ENCODE data around the gene CCNA2. TPM values are rescaled to one million over a fixed set of nuclear protein-coding genes. Genes with fewer than 3 reads are reported as not detected.

Gene CCNA2
- total and polyA plus RNA-seq, 2 experiments from 2014 or later, result 16.0 to 129 TPM

DNA sequence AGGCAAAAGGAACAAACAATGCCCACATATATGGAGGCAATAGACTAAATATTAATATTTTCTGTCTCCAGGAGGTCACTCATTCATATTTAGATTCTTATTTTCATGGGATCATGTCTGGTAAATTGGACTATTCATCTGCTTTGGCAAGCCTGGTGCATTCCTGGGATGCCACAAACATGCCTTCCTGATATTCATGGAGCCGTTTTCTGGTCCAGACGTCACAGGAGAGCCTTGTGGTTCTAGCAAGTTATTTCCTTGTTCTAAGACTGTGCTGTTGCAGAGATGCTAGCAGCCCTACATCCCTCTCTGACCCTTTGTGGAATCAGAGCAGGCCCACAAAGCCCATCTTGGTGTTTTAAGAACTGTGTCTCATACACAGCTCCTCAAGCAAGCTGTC lies 38.7 kb downstream of the CCNA2 start:
- Histone ChIP-seq H3K4me1 (ENCODE audit: low read depth) (no peaks in the 10 kb centered on the region), H3K4me3 (no peak overlapping the region), H3K27ac (no peak overlapping the region), H3K9me3 (ENCODE audit: low read depth) (no peaks in the 10 kb centered on the region), H3K27me3 (peaks cover 11% of the 10 kb centered on the region), H3K36me3 (no peaks in the 10 kb centered on the region)
- TF ChIP-seq CTCF (IDR thresholded peaks at IDR 0.05; ENCODE audit: low read depth, low read length), result no peak
- DNase-seq (ENCODE audit: low read depth in 1 of 2, low spot score in 1 of 2), result peak in 1 of 2 donors; percentile 98

DNA sequence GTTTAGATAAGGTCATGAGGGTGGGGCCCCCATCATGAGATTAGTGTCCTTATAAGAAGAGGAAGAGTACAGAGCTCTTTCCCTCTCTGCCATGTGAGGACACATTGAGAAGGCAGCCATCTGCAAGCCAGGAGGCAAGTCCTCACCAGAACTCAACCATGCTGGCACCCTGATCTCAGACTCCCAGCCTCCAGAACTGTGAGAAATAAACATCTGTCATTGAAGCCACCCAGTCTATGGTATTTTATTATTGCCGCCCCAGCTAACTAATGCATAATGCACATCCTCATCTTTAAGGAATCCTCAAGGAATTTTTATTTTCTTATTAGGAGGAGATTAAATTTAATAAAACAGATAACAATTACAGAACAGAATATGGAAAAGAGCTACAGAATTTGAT lies 39.3 kb downstream of the CCNA2 start:
- no peak overlapping the region for H3K27ac ChIP-seq
- H3K36me3 ChIP-seq, result no peaks in the 10 kb centered on the region
- no peaks in the 10 kb centered on the region for H3K9me3 ChIP-seq (ENCODE audit: low read depth)
- DNase-seq (ENCODE audit: low read depth in 1 of 2, low spot score in 1 of 2), result no peak
- no peak overlapping the region for H3K4me3 ChIP-seq
- TF ChIP-seq CTCF (IDR thresholded peaks at IDR 0.05; ENCODE audit: low read depth, low read length), result no peak
- H3K4me1 ChIP-seq (ENCODE audit: low read depth), result no peaks in the 10 kb centered on the region
- peaks cover 5% of the 10 kb centered on the region for H3K27me3 ChIP-seq

- Histone ChIP-seq H3K27ac (no peak overlapping the region), H3K27me3 (peaks cover 4% of the 10 kb centered on the region), H3K4me1 (ENCODE audit: low read depth) (no peaks in the 10 kb centered on the region), H3K36me3 (no peaks in the 10 kb centered on the region), H3K4me3 (no peak overlapping the region), H3K9me3 (ENCODE audit: low read depth) (no peaks in the 10 kb centered on the region)
- DNase-seq (ENCODE audit: low read depth in 1 of 2, low spot score in 1 of 2), result no peak
- no peak for TF ChIP-seq CTCF (IDR thresholded peaks at IDR 0.05; ENCODE audit: low read depth, low read length)
These were observed 40.5 kb downstream of the CCNA2 start for GRCh38 chr4:121783210-121783609.

DNA sequence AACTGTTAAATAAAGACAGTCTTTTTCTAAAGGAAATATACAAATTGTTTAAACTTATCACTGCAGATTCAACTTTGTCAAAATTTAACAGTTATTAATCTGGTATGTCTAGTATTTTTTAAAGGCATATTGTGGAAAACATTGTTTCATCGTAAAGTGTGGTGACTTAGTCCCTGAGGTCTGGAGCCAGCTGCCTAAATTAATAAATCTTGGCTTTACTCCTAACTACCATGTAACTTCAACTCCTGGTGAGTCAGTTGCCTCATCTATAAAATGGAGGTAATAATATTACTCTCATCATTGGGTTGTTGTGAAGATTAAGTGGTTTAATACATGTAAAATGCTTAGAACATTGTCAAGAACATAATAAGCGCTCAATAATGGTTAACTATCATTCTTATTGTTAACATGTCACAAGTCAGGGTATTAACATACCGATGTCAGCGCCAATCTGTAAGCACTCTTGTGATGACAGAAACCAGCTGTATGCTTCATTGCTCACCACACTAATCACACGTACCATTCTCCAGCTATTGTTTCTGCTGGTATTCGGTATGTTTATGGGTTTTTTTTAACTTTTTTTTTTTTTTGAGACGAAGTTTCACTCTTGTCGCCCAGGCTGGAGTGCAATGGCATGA lies 44.6 kb downstream of the CCNA2 start:
- H3K27ac ChIP-seq, result no peak overlapping the region
- TF ChIP-seq CTCF (IDR thresholded peaks at IDR 0.05; ENCODE audit: low read depth, low read length), result no peak
- no peaks in the 10 kb centered on the region for H3K9me3 ChIP-seq (ENCODE audit: low read depth)
- peaks cover 4% of the 10 kb centered on the region for H3K27me3 ChIP-seq
- H3K36me3 ChIP-seq, result no peaks in the 10 kb centered on the region
- no peaks in the 10 kb centered on the region for H3K4me1 ChIP-seq (ENCODE audit: low read depth)
- H3K4me3 ChIP-seq, result no peak overlapping the region
- peak in 1 of 2 donors; percentile 83 for DNase-seq (ENCODE audit: low read depth in 1 of 2, low spot score in 1 of 2)

GRCh38 chr4:121777625-121778024 lies 46.1 kb downstream of the CCNA2 start:
- Histone ChIP-seq H3K9me3 (ENCODE audit: low read depth) (no peaks in the 10 kb centered on the region), H3K27me3 (peaks cover 4% of the 10 kb centered on the region), H3K4me1 (ENCODE audit: low read depth) (no peaks in the 10 kb centered on the region), H3K36me3 (no peaks in the 10 kb centered on the region), H3K27ac (no peak overlapping the region), H3K4me3 (no peak overlapping the region)
- no peak for TF ChIP-seq CTCF (IDR thresholded peaks at IDR 0.05; ENCODE audit: low read depth, low read length)
- no peak for DNase-seq (ENCODE audit: low read depth in 1 of 2, low spot score in 1 of 2)
